Measurements from ENCODE around the gene CD247.

- TF ChIP-seq ATF1 (CRISPR knock-in tag; IDR thresholded peaks at IDR 0.05) (no peak), ZNF326 (CRISPR knock-in tag; IDR thresholded peaks at IDR 0.05; ENCODE audit: borderline replicate concordance) (no peak), CEBPB (IDR thresholded peaks at IDR 0.05; ENCODE audit: borderline replicate concordance, low read depth, low read length) (no peak)
- TF ChIP-seq, protein P1, sequence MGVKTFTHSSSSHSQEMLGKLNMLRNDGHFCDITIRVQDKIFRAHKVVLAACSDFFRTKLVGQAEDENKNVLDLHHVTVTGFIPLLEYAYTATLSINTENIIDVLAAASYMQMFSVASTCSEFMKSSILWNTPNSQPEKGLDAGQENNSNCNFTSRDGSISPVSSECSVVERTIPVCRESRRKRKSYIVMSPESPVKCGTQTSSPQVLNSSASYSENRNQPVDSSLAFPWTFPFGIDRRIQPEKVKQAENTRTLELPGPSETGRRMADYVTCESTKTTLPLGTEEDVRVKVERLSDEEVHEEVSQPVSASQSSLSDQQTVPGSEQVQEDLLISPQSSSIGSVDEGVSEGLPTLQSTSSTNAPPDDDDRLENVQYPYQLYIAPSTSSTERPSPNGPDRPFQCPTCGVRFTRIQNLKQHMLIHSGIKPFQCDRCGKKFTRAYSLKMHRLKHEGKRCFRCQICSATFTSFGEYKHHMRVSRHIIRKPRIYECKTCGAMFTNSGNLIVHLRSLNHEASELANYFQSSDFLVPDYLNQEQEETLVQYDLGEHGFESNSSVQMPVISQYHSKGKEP (CRISPR knock-in tag; IDR thresholded peaks at IDR 0.05) = no peak
These were observed 85.5 kb downstream of the CD247 start for GRCh38 chr1:167432780-167433179.
